Left lung (tissue), 10 donors: ENCODE results near the gene KRTAP10-3. TPM values are rescaled to one million over a fixed set of nuclear protein-coding genes. Genes with fewer than 3 reads are reported as not detected.
A peak's percentile ranks its signal among the peaks of the same experiment; 100 is the strongest.

Experiments
- ATAC-seq: fragments of 200-7000 bp; cut with Tn5 transposase; one replicate; pipeline ENCODE4 v1.9.1; 2020; ENCODE audit warnings: moderate library complexity
- DNase-seq, 4 donors: peaks; one replicate each; pipeline ENCODE4 v3.0.0-alpha.2; 2013 to 2020
- H3K27ac ChIP-seq, 2 donors: fragments of 200-600 bp; sonication (generic) in 1 of 2; one replicate each; pipeline versions ENCODE4 v1.5.0 to v1.8.0; 2020 to 2021
- H3K27me3 ChIP-seq, 2 donors: fragments of 200-600 bp; sonication (generic) in 1 of 2; one replicate each; pipeline versions ENCODE4 v1.5.0 to v1.8.0; 2020 to 2021
- H3K36me3 ChIP-seq, 2 donors: fragments of 200-600 bp; sonication (generic) in 1 of 2; one replicate each; pipeline versions ENCODE4 v1.5.0 to v1.8.0; 2020 to 2021
- H3K4me1 ChIP-seq, 2 donors: fragments of 200-600 bp; one replicate each; pipeline ENCODE4 v1.8.0; 2021
- H3K4me3 ChIP-seq, 2 donors: fragments of 200-600 bp; sonication (generic) in 1 of 2; one replicate each; pipeline versions ENCODE4 v1.5.0 to v1.8.0; 2020 to 2021; ENCODE audit warnings: mild to moderate bottlenecking in 1 of 2
- H3K9me3 ChIP-seq, 2 donors: fragments of 200-600 bp; sonication (generic) in 1 of 2; one replicate each; pipeline versions ENCODE4 v1.5.0 to v1.8.0; 2020 to 2021
- CTCF ChIP-seq, 2 donors: fragments of 200-600 bp; sonication (generic) in 1 of 2; IDR thresholded peaks; one replicate each; pipeline versions ENCODE4 v1.5.0 to v1.8.0; 2021; ENCODE audit warnings: antibody characterized with exemption in 2 of 2
- intact Hi-C, 2 donors: fragments of 100-400 bp; cut with DNase I; formaldehyde crosslinking; loops; one replicate each; pipeline versions ENCODE4 v1.11.2 to v1.14.2; 2022
- polyA plus RNA-seq, 6 donors: library from polyadenylated mRNA; unstranded; fragments of 120-200 nt; gene quantifications; one replicate each; pipeline ENCODE4 v1.2.1, GENCODE V29; 2013; ENCODE audit not compliant: insufficient read length in 6 of 6
- total RNA-seq, 2 donors: library from RNA; stranded (reverse); fragmentation: NEBNext Ultra II Directional; extraction: Animal tissue kit (Norgen Biotek cat#: 25700); gene quantifications; one replicate each; pipeline ENCODE4 v1.2.1, GENCODE V29; 2021
- donor health status: DM: no; HTN: yes; CAD: no.
- donor health status: DM: no; HTN: no; CAD: no.

Gene KRTAP10-3
- total and polyA plus RNA-seq, 8 donors, result not detected

DNA sequence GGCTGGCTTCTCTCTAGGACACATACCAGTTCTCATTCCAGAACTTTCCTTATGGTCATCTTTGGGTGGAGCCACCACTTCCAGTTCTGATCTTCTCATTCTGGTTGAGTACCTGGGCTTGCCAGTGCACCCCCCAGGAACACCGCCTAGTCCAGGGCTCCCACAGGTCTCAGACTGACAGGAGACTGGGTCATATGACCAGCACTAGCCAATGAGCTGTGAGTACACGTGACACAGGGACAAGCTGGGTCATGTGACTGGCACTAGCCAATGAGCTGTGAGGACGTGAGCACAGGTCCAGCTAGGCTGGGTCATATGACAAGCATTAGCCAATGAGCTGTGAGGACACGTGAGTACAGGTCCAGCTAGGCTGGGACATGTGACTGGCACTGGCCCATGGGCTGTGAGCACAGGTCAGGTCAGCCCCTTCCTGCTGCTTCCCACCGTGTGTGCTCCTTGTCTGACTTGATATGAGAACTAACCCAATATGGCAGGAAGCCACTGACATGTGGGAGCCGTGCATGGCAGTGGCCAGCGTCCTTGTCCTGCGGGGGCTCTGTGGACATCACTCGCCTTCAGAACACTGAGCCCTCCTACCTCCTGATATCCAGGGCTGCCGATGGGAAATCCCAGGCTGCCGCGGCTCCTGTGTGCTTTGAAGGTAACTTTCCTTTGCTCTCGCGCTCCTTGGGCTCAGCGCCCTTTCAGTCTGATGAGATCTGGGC, 41.3 kb downstream of the KRTAP10-3 start:
- H3K27me3 ChIP-seq, result peaks cover 0 to 43% of the 10 kb centered on the region in 2 donors
- H3K9me3 ChIP-seq, result peaks cover 0 to 3% of the 10 kb centered on the region in 2 donors
- no peak overlapping the region for H3K27ac ChIP-seq
- DNase-seq (peak in 1 of 4 donors; percentile 20), ATAC-seq (no peak)
- H3K4me1 ChIP-seq, result no peaks in the 10 kb centered on the region
- no peak for TF ChIP-seq CTCF (IDR thresholded peaks at IDR 0.05)
- no peak overlapping the region for H3K4me3 ChIP-seq
- no peaks in the 10 kb centered on the region for H3K36me3 ChIP-seq
- intact Hi-C loops, result no loop called here

GRCh38 chr21:44516828-44517174, 41.8 kb downstream of the KRTAP10-3 start:
- no peak for DNase-seq
- Histone ChIP-seq H3K4me1 (no peaks in the 10 kb centered on the region), H3K36me3 (no peaks in the 10 kb centered on the region), H3K27me3 (peaks cover 0 to 46% of the 10 kb centered on the region in 2 donors), H3K9me3 (peaks cover 0 to 3% of the 10 kb centered on the region in 2 donors), H3K4me3 (no peak overlapping the region), H3K27ac (no peak overlapping the region)
- ATAC-seq, result no peak
- TF ChIP-seq CTCF (IDR thresholded peaks at IDR 0.05), result no peak
- intact Hi-C loops, result no loop called here

GRCh38 chr21:44516342-44516741, 42.3 kb downstream of the KRTAP10-3 start:
- intact Hi-C loops, result no loop called here
- peaks cover 0 to 3% of the 10 kb centered on the region in 2 donors for H3K9me3 ChIP-seq
- ATAC-seq, result no peak

GRCh38 chr21:44515359-44516165, 43.0 kb downstream of the KRTAP10-3 start:
- Histone ChIP-seq H3K36me3 (no peaks in the 10 kb centered on the region), H3K27ac (no peak overlapping the region), H3K4me1 (peaks cover 0 to 5% of the 10 kb centered on the region in 2 donors), H3K9me3 (peaks cover 0 to 3% of the 10 kb centered on the region in 2 donors), H3K4me3 (no peak overlapping the region), H3K27me3 (peaks cover 0 to 44% of the 10 kb centered on the region in 2 donors)
- intact Hi-C loops, result no loop called here
- ATAC-seq, result no peak
- peak in 1 of 4 donors; percentile 63 for DNase-seq
- TF ChIP-seq CTCF (IDR thresholded peaks at IDR 0.05), result no peak

More at GRCh38 chr21:44516342-44516741, 42.3 kb downstream of the KRTAP10-3 start:
- no peaks in the 10 kb centered on the region for H3K4me1 ChIP-seq
- peaks cover 0 to 46% of the 10 kb centered on the region in 2 donors for H3K27me3 ChIP-seq
- peak in 1 of 4 donors; percentile 72 for DNase-seq
- TF ChIP-seq CTCF (IDR thresholded peaks at IDR 0.05), result no peak
- H3K4me3 ChIP-seq, result no peak overlapping the region
- H3K36me3 ChIP-seq, result no peaks in the 10 kb centered on the region
- H3K27ac ChIP-seq, result no peak overlapping the region

- intact Hi-C loops, result no loop called here
- peaks cover 0 to 8% of the 10 kb centered on the region in 2 donors for H3K4me1 ChIP-seq
- TF ChIP-seq CTCF (IDR thresholded peaks at IDR 0.05), result no peak
- peak in 1 of 4 donors; percentile 48 for DNase-seq
- H3K36me3 ChIP-seq, result no peaks in the 10 kb centered on the region
- H3K27ac ChIP-seq, result no peak overlapping the region
- H3K4me3 ChIP-seq, result no peak overlapping the region
- ATAC-seq, result no peak
- peaks cover 0 to 44% of the 10 kb centered on the region in 2 donors for H3K27me3 ChIP-seq
- H3K9me3 ChIP-seq, result peaks cover 0 to 3% of the 10 kb centered on the region in 2 donors
These were observed 43.7 kb downstream of the KRTAP10-3 start for GRCh38 chr21:44514746-44515358.
